WTC11 (cell line): Measurements from ENCODE around the gene MDK.

Experiments used
- E2F1 ChIP-seq: sonication (generic); formaldehyde crosslinking; IDR thresholded peaks from 2 replicates; pipeline ENCODE4 v1.8.0; 2022; ENCODE audit warnings: mild to moderate bottlenecking, missing genetic modification reagents
- ESRRA ChIP-seq: sonication (generic); formaldehyde crosslinking; IDR thresholded peaks from 2 replicates; pipeline ENCODE4 v1.8.1; 2022; ENCODE audit warnings: mild to moderate bottlenecking, missing genetic modification reagents, borderline replicate concordance
- FOXJ3 ChIP-seq: sonication (generic); formaldehyde crosslinking; IDR thresholded peaks from 2 replicates; pipeline ENCODE4 v1.9.0; 2021; ENCODE audit warnings: missing genetic modification reagents, mild to moderate bottlenecking, borderline replicate concordance
- HMGA2 ChIP-seq: fragments of 250-450 bp; sonication (Bioruptor Pico); IDR thresholded peaks from 2 replicates; pipeline ENCODE4 v1.4.0; 2021; ENCODE audit warnings: mild to moderate bottlenecking, moderate library complexity
- NR1H2 ChIP-seq: sonication (generic); formaldehyde crosslinking; IDR thresholded peaks from 2 replicates; pipeline ENCODE4 v1.9.0; 2021; ENCODE audit warnings: mild to moderate bottlenecking, moderate library complexity, missing genetic modification reagents
- NR3C1 ChIP-seq: sonication (generic); formaldehyde crosslinking; conservative IDR thresholded peaks from 2 replicates; pipeline ENCODE4 v1.8.1; 2023; ENCODE audit warnings: low read depth, mild to moderate bottlenecking, missing genetic modification reagents
- PRRX2 ChIP-seq: fragments of 250-450 bp; sonication (Bioruptor Pico); IDR thresholded peaks from 2 replicates; pipeline ENCODE4 v1.8.0; 2021; ENCODE audit warnings: mild to moderate bottlenecking
- SP1 ChIP-seq: sonication (generic); formaldehyde crosslinking; conservative IDR thresholded peaks from 2 replicates; pipeline ENCODE4 v1.8.1; 2022; ENCODE audit warnings: missing genetic modification reagents
- TCF7 ChIP-seq: sonication (generic); formaldehyde crosslinking; IDR thresholded peaks from 2 replicates; pipeline ENCODE4 v1.8.0; 2022; ENCODE audit warnings: mild to moderate bottlenecking, low read depth, missing genetic modification reagents, moderate library complexity
- TEAD4 ChIP-seq: sonication (generic); formaldehyde crosslinking; IDR thresholded peaks from 2 replicates; pipeline ENCODE4 v1.8.0; 2022; ENCODE audit warnings: mild to moderate bottlenecking, missing genetic modification reagents
- TP53 ChIP-seq: sonication (generic); formaldehyde crosslinking; IDR thresholded peaks from 2 replicates; pipeline ENCODE4 v1.8.1; 2023; ENCODE audit warnings: mild to moderate bottlenecking, missing genetic modification reagents
- TF ChIP-seq, protein P1 (sequence below): fragments of 200-600 bp; IDR thresholded peaks from 2 replicates; pipeline ENCODE4 v1.8.0; 2022; ENCODE audit warnings: antibody characterized with exemption
- TF ChIP-seq, protein P2 (sequence below): sonication (generic); formaldehyde crosslinking; IDR thresholded peaks from 2 replicates; pipeline ENCODE4 v1.8.1; 2023; ENCODE audit warnings: mild to moderate bottlenecking, moderate library complexity, missing genetic modification reagents
- TF ChIP-seq, protein P3 (sequence below): sonication (generic); formaldehyde crosslinking; IDR thresholded peaks from 2 replicates; pipeline ENCODE4 v1.8.1; 2023; ENCODE audit warnings: mild to moderate bottlenecking, missing genetic modification reagents, borderline replicate concordance

GRCh38 chr11:46383974-46384701, 2.7 kb downstream of the MDK start:
- TF ChIP-seq, protein P1, sequence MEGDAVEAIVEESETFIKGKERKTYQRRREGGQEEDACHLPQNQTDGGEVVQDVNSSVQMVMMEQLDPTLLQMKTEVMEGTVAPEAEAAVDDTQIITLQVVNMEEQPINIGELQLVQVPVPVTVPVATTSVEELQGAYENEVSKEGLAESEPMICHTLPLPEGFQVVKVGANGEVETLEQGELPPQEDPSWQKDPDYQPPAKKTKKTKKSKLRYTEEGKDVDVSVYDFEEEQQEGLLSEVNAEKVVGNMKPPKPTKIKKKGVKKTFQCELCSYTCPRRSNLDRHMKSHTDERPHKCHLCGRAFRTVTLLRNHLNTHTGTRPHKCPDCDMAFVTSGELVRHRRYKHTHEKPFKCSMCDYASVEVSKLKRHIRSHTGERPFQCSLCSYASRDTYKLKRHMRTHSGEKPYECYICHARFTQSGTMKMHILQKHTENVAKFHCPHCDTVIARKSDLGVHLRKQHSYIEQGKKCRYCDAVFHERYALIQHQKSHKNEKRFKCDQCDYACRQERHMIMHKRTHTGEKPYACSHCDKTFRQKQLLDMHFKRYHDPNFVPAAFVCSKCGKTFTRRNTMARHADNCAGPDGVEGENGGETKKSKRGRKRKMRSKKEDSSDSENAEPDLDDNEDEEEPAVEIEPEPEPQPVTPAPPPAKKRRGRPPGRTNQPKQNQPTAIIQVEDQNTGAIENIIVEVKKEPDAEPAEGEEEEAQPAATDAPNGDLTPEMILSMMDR = no peak
- no peak for TF ChIP-seq TP53 (CRISPR knock-in tag)
- no peak for TF ChIP-seq PRRX2 (CRISPR knock-in tag)
- TF ChIP-seq FOXJ3 (CRISPR knock-in tag) = no peak
- TF ChIP-seq NR3C1 = no peak
- no peak for TF ChIP-seq HMGA2
- TF ChIP-seq TEAD4 (CRISPR knock-in tag) = no peak
- TF ChIP-seq, protein P2, sequence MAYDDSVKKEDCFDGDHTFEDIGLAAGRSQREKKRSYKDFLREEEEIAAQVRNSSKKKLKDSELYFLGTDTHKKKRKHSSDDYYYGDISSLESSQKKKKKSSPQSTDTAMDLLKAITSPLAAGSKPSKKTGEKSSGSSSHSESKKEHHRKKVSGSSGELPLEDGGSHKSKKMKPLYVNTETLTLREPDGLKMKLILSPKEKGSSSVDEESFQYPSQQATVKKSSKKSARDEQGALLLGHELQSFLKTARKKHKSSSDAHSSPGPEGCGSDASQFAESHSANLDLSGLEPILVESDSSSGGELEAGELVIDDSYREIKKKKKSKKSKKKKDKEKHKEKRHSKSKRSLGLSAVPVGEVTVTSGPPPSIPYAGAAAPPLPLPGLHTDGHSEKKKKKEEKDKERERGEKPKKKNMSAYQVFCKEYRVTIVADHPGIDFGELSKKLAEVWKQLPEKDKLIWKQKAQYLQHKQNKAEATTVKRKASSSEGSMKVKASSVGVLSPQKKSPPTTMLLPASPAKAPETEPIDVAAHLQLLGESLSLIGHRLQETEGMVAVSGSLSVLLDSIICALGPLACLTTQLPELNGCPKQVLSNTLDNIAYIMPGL (CRISPR knock-in tag) = no peak
- TF ChIP-seq ESRRA (CRISPR knock-in tag) = no peak
- TF ChIP-seq NR1H2 (CRISPR knock-in tag) = no peak
- TF ChIP-seq SP1 (CRISPR knock-in tag) = no peak
- TF ChIP-seq, protein P3, sequence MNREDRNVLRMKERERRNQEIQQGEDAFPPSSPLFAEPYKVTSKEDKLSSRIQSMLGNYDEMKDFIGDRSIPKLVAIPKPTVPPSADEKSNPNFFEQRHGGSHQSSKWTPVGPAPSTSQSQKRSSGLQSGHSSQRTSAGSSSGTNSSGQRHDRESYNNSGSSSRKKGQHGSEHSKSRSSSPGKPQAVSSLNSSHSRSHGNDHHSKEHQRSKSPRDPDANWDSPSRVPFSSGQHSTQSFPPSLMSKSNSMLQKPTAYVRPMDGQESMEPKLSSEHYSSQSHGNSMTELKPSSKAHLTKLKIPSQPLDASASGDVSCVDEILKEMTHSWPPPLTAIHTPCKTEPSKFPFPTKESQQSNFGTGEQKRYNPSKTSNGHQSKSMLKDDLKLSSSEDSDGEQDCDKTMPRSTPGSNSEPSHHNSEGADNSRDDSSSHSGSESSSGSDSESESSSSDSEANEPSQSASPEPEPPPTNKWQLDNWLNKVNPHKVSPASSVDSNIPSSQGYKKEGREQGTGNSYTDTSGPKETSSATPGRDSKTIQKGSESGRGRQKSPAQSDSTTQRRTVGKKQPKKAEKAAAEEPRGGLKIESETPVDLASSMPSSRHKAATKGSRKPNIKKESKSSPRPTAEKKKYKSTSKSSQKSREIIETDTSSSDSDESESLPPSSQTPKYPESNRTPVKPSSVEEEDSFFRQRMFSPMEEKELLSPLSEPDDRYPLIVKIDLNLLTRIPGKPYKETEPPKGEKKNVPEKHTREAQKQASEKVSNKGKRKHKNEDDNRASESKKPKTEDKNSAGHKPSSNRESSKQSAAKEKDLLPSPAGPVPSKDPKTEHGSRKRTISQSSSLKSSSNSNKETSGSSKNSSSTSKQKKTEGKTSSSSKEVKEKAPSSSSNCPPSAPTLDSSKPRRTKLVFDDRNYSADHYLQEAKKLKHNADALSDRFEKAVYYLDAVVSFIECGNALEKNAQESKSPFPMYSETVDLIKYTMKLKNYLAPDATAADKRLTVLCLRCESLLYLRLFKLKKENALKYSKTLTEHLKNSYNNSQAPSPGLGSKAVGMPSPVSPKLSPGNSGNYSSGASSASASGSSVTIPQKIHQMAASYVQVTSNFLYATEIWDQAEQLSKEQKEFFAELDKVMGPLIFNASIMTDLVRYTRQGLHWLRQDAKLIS = no peak
- TF ChIP-seq E2F1 = no peak
- TF ChIP-seq TCF7 (CRISPR knock-in tag) = no peak
